ENCODE results near the gene PRAMEF6. TPM values are rescaled to one million over a fixed set of nuclear protein-coding genes. Genes with fewer than 3 reads are reported as not detected.

Gene PRAMEF6
- total RNA-seq = not detected in 2 replicates

DNA sequence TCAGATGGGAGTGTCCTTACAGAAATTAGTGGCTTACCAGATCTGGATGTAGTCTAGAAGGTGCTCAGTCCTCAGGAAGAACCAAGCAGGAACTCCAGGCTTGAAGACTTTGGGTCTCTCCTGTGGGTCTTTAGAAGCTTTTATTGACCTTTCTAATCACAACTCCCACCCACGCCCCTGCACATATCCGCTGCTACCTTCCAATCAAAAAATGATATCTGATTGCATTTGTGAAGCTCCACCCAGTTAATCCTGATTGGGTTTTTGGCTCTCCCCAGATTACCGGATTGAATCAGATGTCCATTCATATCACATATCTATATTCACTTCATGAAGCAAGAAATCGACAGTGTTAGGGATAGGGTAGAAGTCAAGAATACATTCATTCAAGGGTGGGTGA is at the start of gene PRAMEF6:
Gene PRAMEF6, minus strand, starts transcription at position 101 of the 400 bp plus-strand sequence. CDS start 5,062 bp downstream, outside the sequence.

DNA sequence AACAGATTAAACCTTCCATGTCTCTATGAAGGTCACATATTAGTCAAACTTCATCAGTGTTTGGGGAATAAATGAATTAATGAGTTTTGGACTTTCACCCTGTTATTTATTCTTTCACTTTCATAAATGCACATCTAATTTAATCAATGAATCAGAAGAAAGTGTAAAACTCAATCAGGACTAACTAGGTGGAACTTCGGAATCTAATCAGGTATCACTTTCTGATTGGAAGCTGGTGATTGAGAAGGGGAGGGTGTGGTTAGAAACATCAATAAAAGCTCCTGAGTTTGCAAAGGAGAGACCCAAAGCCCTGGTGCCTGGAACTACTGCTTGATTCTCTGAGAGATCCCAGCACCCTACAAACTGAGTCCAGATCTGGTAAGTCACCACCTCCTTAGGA is 31.1 kb downstream of the PRAMEF6 start, which contains the start of gene PRAMEF7:
Gene PRAMEF7, plus strand, starts transcription at position 301 of the 400 bp plus-strand sequence. CDS start 1,083 bp downstream, outside the sequence.

DNA sequence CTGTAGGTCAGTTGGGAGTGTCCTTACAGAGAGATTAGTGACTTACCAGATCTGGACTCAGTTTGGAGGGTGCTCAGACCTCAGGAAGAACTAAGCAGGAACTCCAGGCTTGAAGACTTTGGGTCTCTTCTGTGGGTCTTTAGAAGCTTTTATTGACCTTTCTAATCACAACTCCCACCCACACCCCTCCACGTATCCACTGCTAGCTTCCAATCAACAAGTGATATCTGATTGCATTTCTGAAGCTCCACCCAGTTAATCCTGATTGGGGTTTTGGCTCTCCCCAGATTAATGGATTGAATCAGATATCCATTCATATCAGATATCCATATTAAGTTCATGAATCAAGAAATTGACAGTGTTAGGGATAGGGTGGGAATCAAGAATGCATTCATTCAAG is 49.2 kb downstream of the PRAMEF6 start, which contains the start of gene PRAMEF10:
Gene PRAMEF10, minus strand, starts transcription at position 101 of the 400 bp plus-strand sequence. CDS start 2,423 bp downstream, outside the sequence.

Other genes starting within 250 kb of the PRAMEF6 start
- not detected in 2 replicates for gene AADACL3, start 231.5 kb downstream of the PRAMEF6 start, total RNA-seq
- under 0.01 TPM in 1 of 2 replicates, not detected in the other for gene CFAP107, start 201.4 kb downstream of the PRAMEF6 start, total RNA-seq
- not detected in 2 replicates for gene PRAMEF12, start 173.8 kb downstream of the PRAMEF6 start, total RNA-seq
- gene PRAMEF1, start 156.2 kb downstream of the PRAMEF6 start, total RNA-seq = not detected in 2 replicates
- not detected in 2 replicates for gene PRAMEF11, start 116.2 kb downstream of the PRAMEF6 start, total RNA-seq
- not detected in 2 replicates for gene HNRNPCL1, start 98.9 kb downstream of the PRAMEF6 start, total RNA-seq
- gene PRAMEF2, start 90.5 kb downstream of the PRAMEF6 start, total RNA-seq = not detected in 2 replicates
- gene PRAMEF4, start 61.4 kb downstream of the PRAMEF6 start, total RNA-seq = not detected in 2 replicates
- gene PRAMEF10, start 49.3 kb downstream of the PRAMEF6 start, total RNA-seq = not detected in 2 replicates
- gene PRAMEF7, start 31.0 kb downstream of the PRAMEF6 start, total RNA-seq = not detected in 2 replicates
- not detected in 2 replicates for gene PRAMEF27, start 109.0 kb upstream of the PRAMEF6 start, total RNA-seq
- not detected in 2 replicates for gene HNRNPCL3, start 113.2 kb upstream of the PRAMEF6 start, total RNA-seq
- gene PRAMEF25, start 123.2 kb upstream of the PRAMEF6 start, total RNA-seq = not detected in 2 replicates
- gene HNRNPCL2, start 169.3 kb upstream of the PRAMEF6 start, total RNA-seq = not detected in 2 replicates
- gene PRAMEF26, start 208.4 kb upstream of the PRAMEF6 start, total RNA-seq = not detected in 2 replicates
- gene HNRNPCL4, start 218.1 kb upstream of the PRAMEF6 start, total RNA-seq = not detected in 2 replicates
- gene PRAMEF9, start 224.3 kb upstream of the PRAMEF6 start, total RNA-seq = not detected in 2 replicates

Data from smooth muscle cell of trachea (primary cell).